Skeletal muscle tissue (tissue), 4 donors: ENCODE results near the gene C6orf132. TPM values are rescaled to one million over a fixed set of nuclear protein-coding genes. Genes with fewer than 3 reads are reported as not detected.
A peak's percentile ranks its signal among the peaks of the same experiment; 100 is the strongest.

ENCODE experiments used
- H3K27ac ChIP-seq: one replicate; pipeline ENCODE4 v1.7.0; 2013; ENCODE audit warnings: mild to moderate bottlenecking, low read depth, low read length, inconsistent platforms
- H3K27me3 ChIP-seq, 3 donors: one replicate each; pipeline ENCODE4 v1.7.0; 2013; ENCODE audit warnings: low read length in 3 of 3; ENCODE audit not compliant: control insufficient read depth in 3 of 3, insufficient read depth in 3 of 3
- H3K36me3 ChIP-seq, 3 donors: one replicate each; pipeline ENCODE4 v1.7.0; 2013; ENCODE audit warnings: low read length in 3 of 3; ENCODE audit not compliant: control insufficient read depth in 3 of 3, insufficient read depth in 3 of 3
- H3K4me1 ChIP-seq, 3 donors: one replicate each; pipeline ENCODE4 v1.7.0; 2013; ENCODE audit warnings: low read length in 3 of 3, mild to moderate bottlenecking in 3 of 3; ENCODE audit not compliant: control insufficient read depth in 3 of 3, insufficient read depth in 3 of 3
- H3K4me3 ChIP-seq, 3 donors: one replicate each; pipeline ENCODE4 v1.7.0; 2013; ENCODE audit warnings: low read length in 3 of 3
- H3K9ac ChIP-seq, 3 donors: one replicate each; pipeline ENCODE4 v1.7.0; 2013; ENCODE audit warnings: low read length in 3 of 3, mild to moderate bottlenecking in 3 of 3, moderate library complexity in 2 of 3, low read depth in 1 of 3
- H3K9me3 ChIP-seq, 3 donors: one replicate each; pipeline ENCODE4 v1.7.0; 2013; ENCODE audit warnings: low read length in 3 of 3; ENCODE audit not compliant: control insufficient read depth in 3 of 3
- total RNA-seq: library from RNA; depleted of rRNA; stranded (reverse); fragments of >200 nt; gene quantifications from one replicate; pipeline ENCODE4 v1.2.3, GENCODE V29; 2014
- donor health status: Osteomylitis.

The C6orf132 gene
- total RNA-seq, 1 donor from 2014 or later = under 0.01 TPM

GRCh38 chr6:42084889-42085288 lies 57.5 kb downstream of the C6orf132 start:
- H3K9ac ChIP-seq = no peak overlapping the region
- H3K4me3 ChIP-seq = no peak overlapping the region
- H3K27ac ChIP-seq = no peak overlapping the region
- H3K4me1 ChIP-seq = peaks cover 0 to 5% (median 3%) of the 10 kb centered on the region in 3 donors
- H3K9me3 ChIP-seq = no peaks in the 10 kb centered on the region
- no peaks in the 10 kb centered on the region for H3K27me3 ChIP-seq
- peaks cover 9 to 10% (median 9%) of the 10 kb centered on the region in 3 donors for H3K36me3 ChIP-seq

- no peak overlapping the region for H3K4me3 ChIP-seq
- H3K27me3 ChIP-seq = no peaks in the 10 kb centered on the region
- no peak overlapping the region for H3K9ac ChIP-seq
- no peak overlapping the region for H3K27ac ChIP-seq
- H3K9me3 ChIP-seq = no peaks in the 10 kb centered on the region
- H3K36me3 ChIP-seq = peaks cover 15 to 19% (median 16%) of the 10 kb centered on the region in 3 donors
- H3K4me1 ChIP-seq = peaks cover 0 to 5% (median 3%) of the 10 kb centered on the region in 3 donors
These were observed 58.9 kb downstream of the C6orf132 start for GRCh38 chr6:42083530-42083929.

GRCh38 chr6:42079941-42080464 lies 62.4 kb downstream of the C6orf132 start:
- Histone ChIP-seq H3K36me3 (peaks cover 33 to 39% (median 35%) of the 10 kb centered on the region in 3 donors), H3K27ac (no peak overlapping the region)

GRCh38 chr6:42078386-42078785 lies 64.0 kb downstream of the C6orf132 start:
- Histone ChIP-seq H3K36me3 (peaks cover 37 to 48% (median 47%) of the 10 kb centered on the region in 3 donors), H3K9me3 (no peaks in the 10 kb centered on the region)

More at GRCh38 chr6:42079941-42080464, 62.4 kb downstream of the C6orf132 start:
- no peak overlapping the region for H3K4me3 ChIP-seq
- H3K9me3 ChIP-seq = no peaks in the 10 kb centered on the region
- H3K9ac ChIP-seq = no peak overlapping the region
- peaks cover 1 to 7% (median 5%) of the 10 kb centered on the region in 3 donors for H3K4me1 ChIP-seq
- no peaks in the 10 kb centered on the region for H3K27me3 ChIP-seq

GRCh38 chr6:42075159-42075838 lies 67.1 kb downstream of the C6orf132 start:
- Histone ChIP-seq H3K9me3 (no peaks in the 10 kb centered on the region), H3K36me3 (peaks cover 44 to 69% (median 63%) of the 10 kb centered on the region in 3 donors), H3K27ac (no peak overlapping the region), H3K9ac (peak overlapping the region in 1 of 3 donors; percentile 47), H3K4me3 (no peak overlapping the region), H3K4me1 (peaks cover 2 to 11% (median 6%) of the 10 kb centered on the region in 3 donors), H3K27me3 (no peaks in the 10 kb centered on the region)

More at GRCh38 chr6:42078386-42078785, 64.0 kb downstream of the C6orf132 start:
- Histone ChIP-seq H3K4me1 (peaks cover 2 to 11% (median 6%) of the 10 kb centered on the region in 3 donors), H3K27ac (no peak overlapping the region), H3K9ac (no peak overlapping the region), H3K27me3 (no peaks in the 10 kb centered on the region), H3K4me3 (no peak overlapping the region)

GRCh38 chr6:42073287-42073686 lies 69.1 kb downstream of the C6orf132 start:
- Histone ChIP-seq H3K4me3 (no peak overlapping the region), H3K27ac (no peak overlapping the region), H3K27me3 (no peaks in the 10 kb centered on the region), H3K36me3 (peaks cover 49 to 69% (median 68%) of the 10 kb centered on the region in 3 donors), H3K4me1 (peaks cover 2 to 11% (median 6%) of the 10 kb centered on the region in 3 donors), H3K9ac (no peak overlapping the region), H3K9me3 (no peaks in the 10 kb centered on the region)

- no peak overlapping the region for H3K27ac ChIP-seq
- H3K9ac ChIP-seq = no peak overlapping the region
- peaks cover 44 to 72% (median 70%) of the 10 kb centered on the region in 3 donors for H3K36me3 ChIP-seq
- no peak overlapping the region for H3K4me3 ChIP-seq
- H3K27me3 ChIP-seq = no peaks in the 10 kb centered on the region
- H3K4me1 ChIP-seq = peaks cover 2 to 11% (median 6%) of the 10 kb centered on the region in 3 donors
- H3K9me3 ChIP-seq = no peaks in the 10 kb centered on the region
These were observed 70.4 kb downstream of the C6orf132 start for GRCh38 chr6:42071881-42072583.

GRCh38 chr6:42068872-42069522 lies 73.4 kb downstream of the C6orf132 start:
- Histone ChIP-seq H3K27me3 (no peaks in the 10 kb centered on the region), H3K36me3 (peaks cover 52 to 82% (median 71%) of the 10 kb centered on the region in 3 donors), H3K9me3 (no peaks in the 10 kb centered on the region), H3K4me1 (peaks cover 0 to 2% (median 0%) of the 10 kb centered on the region in 3 donors), H3K4me3 (no peak overlapping the region), H3K27ac (no peak overlapping the region), H3K9ac (no peak overlapping the region)

GRCh38 chr6:42068173-42068572 lies 74.2 kb downstream of the C6orf132 start:
- no peak overlapping the region for H3K9ac ChIP-seq
- no peak overlapping the region for H3K27ac ChIP-seq
- no peak overlapping the region for H3K4me3 ChIP-seq
- H3K27me3 ChIP-seq = no peaks in the 10 kb centered on the region
- H3K4me1 ChIP-seq = no peaks in the 10 kb centered on the region
- H3K9me3 ChIP-seq = no peaks in the 10 kb centered on the region
- H3K36me3 ChIP-seq = peaks cover 53 to 82% (median 70%) of the 10 kb centered on the region in 3 donors
